Stimulated activated CD4-positive, alpha-beta T cell treated with anti-CD3 and anti-CD28 coated beads, TNF-alpha, amount 100 ng/mL, for 48 hours (primary cell): Measurements from ENCODE around the gene UGT1A9.
"Not testable (repeated sequence)": the region's sequence is repeated elsewhere in the genome, so short reads cannot be mapped to it uniquely, and the experiment has no call there.

Experiments used
- DNase-seq, 3 donors: peaks; one replicate each; pipeline ENCODE4 v3.0.0-alpha.2; 2020; ENCODE audit warnings: low read depth in 3 of 3

UGT1A9 gene

GRCh38 chr2:233711312-233712008 lies 39.8 kb downstream of the UGT1A9 start:
- DNase-seq, result peak; percentile 31 to 66 (median 51)

GRCh38 chr2:233712611-233713261 lies 41.0 kb downstream of the UGT1A9 start, which contains the start of gene UGT1A5:
Gene UGT1A5 (plus strand): TSS chr2:233712907. CDS start chr2:233712992, 85 bp downstream.
- DNase-seq, result no peak

- DNase-seq, result no peak
These were observed 41.5 kb downstream of the UGT1A9 start for GRCh38 chr2:233713262-233713615.

DNA sequence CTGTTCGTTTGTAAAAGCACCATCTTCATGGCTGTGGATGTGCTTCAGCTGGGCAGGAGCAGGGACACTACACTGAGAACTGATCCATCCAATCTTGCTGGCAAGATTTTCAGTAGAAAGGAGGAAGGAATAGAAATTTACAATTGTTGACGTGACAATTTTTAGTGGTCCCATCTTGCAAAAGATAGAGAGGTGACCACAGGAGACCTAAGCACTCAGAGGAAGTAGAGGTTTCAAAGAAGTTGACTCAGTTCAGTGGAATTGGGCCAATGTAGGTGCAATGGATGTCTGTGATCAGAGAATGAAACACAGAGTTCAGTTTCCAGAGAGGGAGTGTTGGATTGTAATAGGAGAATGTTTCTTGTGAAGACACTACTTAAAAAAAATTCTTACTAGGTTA lies 42.4 kb downstream of the UGT1A9 start:
- DNase-seq, result no peak

DNA sequence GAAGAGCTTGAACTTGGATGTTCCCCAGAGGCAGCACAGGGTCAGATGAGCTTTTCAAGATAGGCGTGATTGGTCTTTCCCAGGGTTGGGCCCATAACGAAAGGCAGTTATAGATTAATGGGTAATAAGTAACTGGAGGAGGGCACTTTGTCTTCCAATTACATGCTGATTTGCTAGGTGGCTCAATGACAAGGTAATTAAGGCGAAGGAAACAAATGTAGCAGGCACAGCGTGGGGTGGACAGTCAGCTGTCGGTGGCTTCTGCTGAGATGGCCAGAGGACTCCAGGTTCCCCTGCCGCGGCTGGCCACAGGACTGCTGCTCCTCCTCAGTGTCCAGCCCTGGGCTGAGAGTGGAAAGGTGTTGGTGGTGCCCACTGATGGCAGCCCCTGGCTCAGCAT lies 46.9 kb downstream of the UGT1A9 start, which contains the start of gene UGT1A4:
TSS of gene UGT1A4 (plus strand) at position 185 of the 400 bp plus-strand sequence. CDS start at position 270, 85 bp downstream.
- DNase-seq, result no peak

GRCh38 chr2:233728723-233729301 lies 57.1 kb downstream of the UGT1A9 start, which contains the start of gene UGT1A3:
Gene UGT1A3 (plus strand): TSS chr2:233729042. CDS start chr2:233729127, 85 bp downstream.
- DNase-seq, result no peak

DNA sequence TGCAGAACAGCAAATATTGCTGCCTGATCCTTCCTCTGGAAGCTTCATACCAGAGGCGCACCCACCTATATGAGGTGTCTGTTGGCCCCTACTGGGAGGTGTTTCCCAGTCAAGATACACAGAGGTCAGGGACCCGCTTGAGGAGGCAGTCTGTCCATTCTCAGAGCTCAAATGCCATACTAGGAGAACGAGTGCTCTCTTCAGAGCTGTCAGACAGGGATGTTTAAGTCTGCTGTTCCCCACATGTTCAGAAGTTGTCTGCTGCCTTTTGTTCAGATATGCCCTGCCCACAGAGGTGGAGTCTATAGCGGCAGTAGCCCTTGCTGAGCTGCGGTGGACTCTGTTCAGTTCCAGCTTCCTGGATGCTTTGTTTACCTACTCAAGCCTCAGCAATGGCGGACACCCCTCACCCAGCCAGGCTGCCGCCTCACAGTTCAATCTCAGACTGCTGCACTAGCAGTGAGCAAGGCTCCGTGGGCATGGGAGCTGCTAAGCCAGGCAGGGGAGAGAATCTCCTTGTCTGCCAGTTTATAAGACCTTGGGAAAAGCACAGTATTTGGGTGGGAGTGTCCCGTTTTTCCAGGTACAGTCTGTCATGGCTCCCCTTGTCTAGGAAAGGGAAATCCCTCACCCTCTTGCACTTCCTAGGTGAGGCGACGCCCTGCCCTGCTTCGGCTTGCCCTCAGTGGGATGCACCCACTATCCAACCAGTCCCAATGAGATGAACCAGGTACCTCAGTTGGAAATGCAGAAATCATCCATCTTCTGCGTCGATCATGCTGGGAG lies 65.4 kb downstream of the UGT1A9 start:
- DNase-seq, result not testable (repeated sequence)

GRCh38 chr2:233740870-233741269 lies 69.2 kb downstream of the UGT1A9 start:
- DNase-seq, result no peak

GRCh38 chr2:233743464-233744259 lies 72.0 kb downstream of the UGT1A9 start:
- no peak for DNase-seq

DNA sequence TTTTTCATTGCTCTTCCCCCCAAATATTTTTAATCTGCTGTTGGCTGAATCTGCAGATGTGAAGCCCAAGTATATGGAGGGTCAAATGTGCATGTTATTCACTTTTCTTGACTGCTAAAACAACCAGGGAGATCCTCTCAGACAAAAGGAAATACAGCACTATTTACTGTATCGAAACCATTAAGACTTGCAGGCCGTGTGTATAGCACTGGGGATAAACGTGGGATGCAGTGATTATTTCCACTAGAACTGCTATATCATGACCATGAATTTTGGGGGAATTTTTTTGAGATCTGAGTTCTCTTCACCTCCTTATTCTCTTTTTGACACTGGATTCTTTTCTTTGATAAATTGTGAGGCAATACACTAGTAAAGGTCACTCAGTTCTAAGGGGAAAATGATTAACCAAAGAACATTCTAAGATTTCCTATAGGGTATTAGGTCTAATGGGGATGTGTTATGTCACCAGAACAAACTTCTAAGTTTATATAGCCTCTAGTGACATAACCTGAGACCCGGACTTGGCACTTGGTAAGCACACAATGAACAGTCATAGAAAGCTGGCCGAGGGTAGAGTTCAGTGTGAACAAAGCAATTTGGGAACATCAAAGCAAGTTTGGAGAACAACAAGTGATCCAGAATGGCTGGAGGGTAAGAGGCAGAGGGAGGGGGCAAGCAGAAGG lies 73.5 kb downstream of the UGT1A9 start:
- no peak for DNase-seq

DNA sequence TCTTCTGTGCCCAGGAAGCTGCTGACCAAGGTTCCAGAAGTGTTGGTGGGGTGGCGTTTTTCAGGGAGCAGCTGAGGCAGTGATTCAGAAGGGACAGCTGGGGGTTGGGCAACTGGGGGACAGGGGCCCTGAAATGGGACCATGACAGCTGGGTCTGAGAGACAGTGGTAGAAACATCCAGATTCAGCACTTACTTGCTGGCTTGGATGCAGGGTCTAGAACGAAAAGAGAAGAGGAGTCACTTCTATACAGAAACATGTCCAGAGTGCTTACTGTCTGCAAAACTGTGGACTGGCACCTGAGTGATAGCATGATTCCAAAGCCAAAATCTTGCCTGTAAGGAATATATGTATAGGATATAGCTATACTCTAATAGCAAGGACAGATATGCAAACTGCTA lies 74.1 kb downstream of the UGT1A9 start:
- DNase-seq, result not testable (repeated sequence)

- DNase-seq, result no peak
These were observed 75.0 kb downstream of the UGT1A9 start for GRCh38 chr2:233746475-233747282.

- DNase-seq, result no peak
These were observed 75.5 kb downstream of the UGT1A9 start for GRCh38 chr2:233747283-233747544.

GRCh38 chr2:233750689-233751088 lies 79.0 kb downstream of the UGT1A9 start:
- DNase-seq, result not testable (repeated sequence)

GRCh38 chr2:233751212-233752009 lies 79.7 kb downstream of the UGT1A9 start:
- not testable (repeated sequence) for DNase-seq

DNA sequence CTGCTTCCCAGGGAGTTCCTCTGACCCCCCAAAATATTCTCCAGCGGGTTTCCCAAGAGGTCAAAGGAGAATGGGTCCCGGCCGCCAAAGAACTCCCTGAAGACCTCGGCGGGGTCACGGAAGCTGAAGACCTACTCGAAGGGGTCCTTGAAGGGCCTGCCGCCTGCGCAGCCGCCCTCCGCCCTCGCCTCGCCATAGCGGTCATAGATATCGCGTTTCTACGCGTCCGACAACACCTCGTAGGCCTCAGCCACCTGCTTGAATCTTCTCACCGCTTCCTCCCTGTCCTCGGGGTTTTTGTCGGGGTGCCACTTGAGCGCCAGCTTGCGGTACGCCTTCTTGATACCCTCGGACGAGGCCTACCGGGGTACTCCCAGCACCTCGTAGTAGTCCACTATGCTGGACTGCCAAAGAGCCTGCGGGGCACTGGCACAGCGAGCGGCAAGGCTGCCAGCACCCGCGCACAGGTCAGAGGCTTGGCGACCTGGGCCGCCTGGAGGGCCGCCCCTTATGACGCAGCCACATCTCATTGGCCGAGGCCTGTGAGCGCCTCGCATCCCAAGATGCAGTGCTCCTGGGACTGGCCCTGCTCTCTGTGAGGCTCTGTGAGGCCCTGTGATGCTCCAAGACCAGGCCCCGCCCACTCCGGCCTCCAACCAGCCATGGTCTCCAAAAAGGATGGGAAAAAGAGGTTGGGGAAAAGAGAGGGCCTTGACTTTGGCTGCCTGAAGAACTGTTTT lies 83.3 kb downstream of the UGT1A9 start:
- no peak for DNase-seq

GRCh38 chr2:233756429-233757081 lies 84.9 kb downstream of the UGT1A9 start:
- no peak for DNase-seq

GRCh38 chr2:233758141-233758540 lies 86.4 kb downstream of the UGT1A9 start:
- DNase-seq, result no peak
